ENCODE measurements around the gene CAPZB.
A peak's percentile ranks its signal among the peaks of the same experiment; 100 is the strongest.

Gene CAPZB

DNA sequence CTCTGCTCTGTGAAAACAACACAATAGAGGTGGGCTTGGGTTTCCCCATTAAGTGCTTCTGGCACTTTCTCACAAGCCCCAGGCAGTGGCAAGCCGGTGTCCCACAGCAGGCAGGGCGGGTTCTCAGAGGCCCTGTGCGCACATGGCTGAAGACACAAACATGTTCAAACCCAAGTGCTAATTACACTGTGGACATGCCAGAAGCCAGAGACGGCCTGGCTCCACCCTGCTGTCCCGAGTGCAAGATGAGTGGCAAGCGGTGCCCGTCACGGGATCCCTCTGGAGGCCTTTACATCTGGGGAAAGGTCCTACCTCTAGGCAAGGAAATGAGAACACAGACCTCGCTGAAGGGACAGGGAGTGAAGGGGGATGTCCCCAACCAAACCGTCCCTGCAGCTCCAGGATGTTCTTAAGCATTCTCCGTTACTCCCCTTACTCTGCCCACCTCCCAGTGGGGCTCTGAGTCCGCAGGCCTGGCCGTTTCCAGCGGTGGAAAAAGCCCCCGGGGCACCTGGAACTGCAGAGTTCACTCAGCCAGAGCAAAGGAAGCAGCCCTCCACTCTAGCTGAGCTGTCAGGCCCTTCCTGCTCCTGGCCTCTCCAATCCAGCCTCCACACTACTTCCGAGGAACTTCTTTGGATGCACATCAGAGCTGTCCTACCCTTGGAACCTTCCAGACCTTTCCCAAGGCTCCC lies 115.8 kb downstream of the CAPZB start:
- H3K4me1 Mint-ChIP-seq (ENCODE audit: low read depth), result peaks cover 45% of the 10 kb centered on the region
- peak overlapping the region; percentile 46 for H3K27ac Mint-ChIP-seq
- H3K9me3 Mint-ChIP-seq (ENCODE audit: low read depth), result no peaks in the 10 kb centered on the region
- H3K27me3 Mint-ChIP-seq, result no peaks in the 10 kb centered on the region
- no peak overlapping the region for H3K4me3 Mint-ChIP-seq
- no peaks in the 10 kb centered on the region for H3K36me3 Mint-ChIP-seq

DNA sequence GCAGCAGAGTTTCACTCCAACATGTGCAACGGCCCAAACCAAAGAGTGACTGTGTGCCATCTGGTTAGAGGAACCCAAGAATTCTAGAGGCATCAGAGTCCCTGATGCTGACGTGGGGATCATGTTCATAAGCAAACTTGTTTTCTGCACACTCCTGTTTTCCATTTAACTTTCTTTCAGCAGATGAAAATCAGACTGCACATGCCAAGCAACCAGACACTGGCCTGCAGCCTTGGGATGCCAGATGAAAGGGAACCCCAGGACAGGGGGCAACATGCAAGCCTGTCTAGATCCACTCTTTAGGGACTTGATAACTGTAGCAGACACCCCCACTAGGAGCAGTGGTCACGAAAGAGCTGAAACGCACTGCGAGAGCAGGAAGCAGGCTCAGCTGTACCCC lies 116.4 kb downstream of the CAPZB start:
- Mint-ChIP-seq H3K9me3 (ENCODE audit: low read depth) (no peaks in the 10 kb centered on the region), H3K27ac (peak overlapping the region; percentile 29), H3K4me3 (no peak overlapping the region), H3K27me3 (no peaks in the 10 kb centered on the region), H3K4me1 (ENCODE audit: low read depth) (peaks cover 49% of the 10 kb centered on the region), H3K36me3 (no peaks in the 10 kb centered on the region)

- no peak overlapping the region for H3K4me3 Mint-ChIP-seq
Measured at GRCh38 chr1:19368050-19368449, 117.3 kb downstream of the CAPZB start.

GRCh38 chr1:19367584-19368041 lies 117.7 kb downstream of the CAPZB start:
- no peaks in the 10 kb centered on the region for H3K9me3 Mint-ChIP-seq (ENCODE audit: low read depth)
- no peak overlapping the region for H3K4me3 Mint-ChIP-seq
- H3K27me3 Mint-ChIP-seq, result no peaks in the 10 kb centered on the region
- H3K4me1 Mint-ChIP-seq (ENCODE audit: low read depth), result peaks cover 52% of the 10 kb centered on the region
- no peaks in the 10 kb centered on the region for H3K36me3 Mint-ChIP-seq
- no peak overlapping the region for H3K27ac Mint-ChIP-seq

More at GRCh38 chr1:19368050-19368449, 117.3 kb downstream of the CAPZB start:
- no peaks in the 10 kb centered on the region for H3K36me3 Mint-ChIP-seq
- H3K9me3 Mint-ChIP-seq (ENCODE audit: low read depth), result no peaks in the 10 kb centered on the region
- H3K27ac Mint-ChIP-seq, result no peak overlapping the region
- H3K27me3 Mint-ChIP-seq, result no peaks in the 10 kb centered on the region
- H3K4me1 Mint-ChIP-seq (ENCODE audit: low read depth), result peaks cover 55% of the 10 kb centered on the region

DNA sequence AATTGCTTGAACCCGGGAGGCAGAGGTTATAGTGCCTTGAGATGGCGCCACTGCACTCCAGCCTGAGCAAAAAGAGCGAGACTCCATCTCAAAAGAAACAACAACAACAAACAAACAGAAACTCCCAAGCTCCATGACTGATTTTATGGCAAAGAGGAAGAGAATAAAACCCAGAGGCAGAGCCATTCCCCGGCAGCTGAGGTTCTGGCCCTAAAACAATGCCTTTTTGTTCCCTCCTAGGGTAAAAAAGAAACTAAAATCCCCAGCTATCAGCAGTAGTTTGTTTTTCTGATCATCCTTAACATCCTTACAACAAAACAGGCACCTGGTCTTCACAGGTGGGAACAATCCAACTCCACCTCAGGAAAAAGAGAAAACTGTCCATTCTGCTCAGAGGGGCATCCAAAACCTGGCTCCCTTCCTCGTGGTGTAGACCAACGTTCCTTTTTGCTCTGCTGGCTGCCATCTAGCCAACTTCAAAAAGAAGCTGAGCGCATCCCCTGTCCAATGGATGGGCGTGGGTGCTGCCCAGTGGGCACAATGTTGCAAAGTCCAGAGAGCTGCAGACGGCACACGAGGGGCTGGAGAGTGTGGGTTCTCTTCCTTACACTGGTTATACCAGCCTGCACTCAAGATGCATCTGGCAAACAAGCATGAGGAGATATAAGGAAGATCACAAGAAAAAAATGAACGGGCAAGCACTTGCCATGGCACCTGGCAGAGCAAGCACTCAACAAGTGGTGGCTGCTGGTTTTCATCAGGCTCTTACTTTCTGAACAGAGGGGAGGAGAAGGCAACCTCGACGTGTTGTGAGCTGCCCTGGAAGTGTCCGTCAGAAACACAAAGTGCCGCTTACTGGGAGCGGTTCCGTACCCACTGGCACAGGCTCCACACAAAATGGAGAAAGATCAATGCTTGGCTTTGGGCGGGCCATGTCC lies 118.5 kb downstream of the CAPZB start:
- no peak overlapping the region for H3K4me3 Mint-ChIP-seq
- no peaks in the 10 kb centered on the region for H3K36me3 Mint-ChIP-seq
- H3K27me3 Mint-ChIP-seq, result no peaks in the 10 kb centered on the region
- peaks cover 53% of the 10 kb centered on the region for H3K4me1 Mint-ChIP-seq (ENCODE audit: low read depth)
- no peaks in the 10 kb centered on the region for H3K9me3 Mint-ChIP-seq (ENCODE audit: low read depth)
- H3K27ac Mint-ChIP-seq, result peak overlapping the region; percentile 41

- no peaks in the 10 kb centered on the region for H3K27me3 Mint-ChIP-seq
- H3K4me3 Mint-ChIP-seq, result no peak overlapping the region
- peaks cover 60% of the 10 kb centered on the region for H3K4me1 Mint-ChIP-seq (ENCODE audit: low read depth)
- peak overlapping the region; percentile 34 for H3K27ac Mint-ChIP-seq
- no peaks in the 10 kb centered on the region for H3K36me3 Mint-ChIP-seq
- no peaks in the 10 kb centered on the region for H3K9me3 Mint-ChIP-seq (ENCODE audit: low read depth)
Measured at GRCh38 chr1:19365721-19366120, 119.6 kb downstream of the CAPZB start.

DNA sequence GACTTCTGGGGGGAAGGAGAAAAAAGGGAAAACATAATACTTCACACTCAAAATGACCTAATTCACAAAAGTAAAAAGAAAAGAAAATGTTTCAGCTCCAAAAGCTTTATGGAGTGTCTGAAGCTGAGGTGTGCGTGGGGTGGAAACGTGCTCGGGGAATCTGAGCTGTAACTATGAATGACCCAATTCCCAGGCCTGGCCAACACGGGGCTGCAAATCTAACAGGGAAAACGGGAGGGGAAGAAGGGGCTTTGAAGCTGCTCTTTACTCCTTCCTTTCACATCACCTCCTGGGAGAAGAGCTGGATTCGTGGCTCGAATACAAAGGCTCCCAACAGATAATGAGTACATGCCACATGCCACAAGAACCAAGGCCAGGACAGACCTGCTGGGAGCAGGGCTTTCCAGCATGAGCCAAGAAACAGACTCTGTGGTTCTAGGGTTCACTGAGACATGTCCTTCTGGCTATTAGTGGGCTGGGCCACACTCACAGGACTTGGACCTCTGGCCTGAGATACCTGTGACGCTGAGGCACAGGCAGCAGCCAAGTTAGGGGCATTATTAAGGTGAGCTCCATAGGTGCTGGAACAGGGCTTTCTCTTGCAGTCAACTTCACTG lies 121.7 kb downstream of the CAPZB start:
- peak overlapping the region; percentile 41 for H3K27ac Mint-ChIP-seq
- H3K9me3 Mint-ChIP-seq (ENCODE audit: low read depth), result no peaks in the 10 kb centered on the region
- H3K27me3 Mint-ChIP-seq, result no peaks in the 10 kb centered on the region
- peaks cover 62% of the 10 kb centered on the region for H3K4me1 Mint-ChIP-seq (ENCODE audit: low read depth)
- no peak overlapping the region for H3K4me3 Mint-ChIP-seq
- H3K36me3 Mint-ChIP-seq, result no peaks in the 10 kb centered on the region

DNA sequence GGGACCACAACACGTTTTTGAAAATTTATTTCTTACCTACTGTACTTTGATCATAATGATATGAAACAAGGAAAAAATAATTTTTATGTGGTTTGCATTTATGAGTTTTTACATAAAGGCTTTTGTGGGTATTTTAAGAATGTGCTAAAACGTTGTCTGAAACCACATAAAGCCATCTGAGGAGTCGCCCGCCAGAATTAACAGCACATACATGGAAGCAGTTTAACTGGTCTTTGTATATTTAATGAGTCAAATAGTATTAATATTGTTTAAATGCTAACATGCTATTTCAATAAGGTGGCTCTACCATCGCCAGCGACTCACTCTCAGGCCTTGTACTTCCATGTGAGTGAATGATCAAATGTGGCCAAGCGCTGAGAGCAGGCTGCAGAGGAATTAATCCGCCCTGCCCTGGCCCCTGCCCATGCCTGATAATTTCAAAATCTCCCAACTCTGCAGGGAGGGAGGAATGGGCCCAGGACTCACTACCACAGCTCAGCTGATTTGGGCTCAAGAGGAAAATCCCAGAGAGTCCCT lies 123.7 kb downstream of the CAPZB start:
- no peak overlapping the region for H3K4me3 Mint-ChIP-seq
- no peaks in the 10 kb centered on the region for H3K9me3 Mint-ChIP-seq (ENCODE audit: low read depth)
- peak overlapping the region; percentile 64 for H3K27ac Mint-ChIP-seq
- no peaks in the 10 kb centered on the region for H3K27me3 Mint-ChIP-seq
- H3K36me3 Mint-ChIP-seq, result no peaks in the 10 kb centered on the region
- peaks cover 52% of the 10 kb centered on the region for H3K4me1 Mint-ChIP-seq (ENCODE audit: low read depth)

DNA sequence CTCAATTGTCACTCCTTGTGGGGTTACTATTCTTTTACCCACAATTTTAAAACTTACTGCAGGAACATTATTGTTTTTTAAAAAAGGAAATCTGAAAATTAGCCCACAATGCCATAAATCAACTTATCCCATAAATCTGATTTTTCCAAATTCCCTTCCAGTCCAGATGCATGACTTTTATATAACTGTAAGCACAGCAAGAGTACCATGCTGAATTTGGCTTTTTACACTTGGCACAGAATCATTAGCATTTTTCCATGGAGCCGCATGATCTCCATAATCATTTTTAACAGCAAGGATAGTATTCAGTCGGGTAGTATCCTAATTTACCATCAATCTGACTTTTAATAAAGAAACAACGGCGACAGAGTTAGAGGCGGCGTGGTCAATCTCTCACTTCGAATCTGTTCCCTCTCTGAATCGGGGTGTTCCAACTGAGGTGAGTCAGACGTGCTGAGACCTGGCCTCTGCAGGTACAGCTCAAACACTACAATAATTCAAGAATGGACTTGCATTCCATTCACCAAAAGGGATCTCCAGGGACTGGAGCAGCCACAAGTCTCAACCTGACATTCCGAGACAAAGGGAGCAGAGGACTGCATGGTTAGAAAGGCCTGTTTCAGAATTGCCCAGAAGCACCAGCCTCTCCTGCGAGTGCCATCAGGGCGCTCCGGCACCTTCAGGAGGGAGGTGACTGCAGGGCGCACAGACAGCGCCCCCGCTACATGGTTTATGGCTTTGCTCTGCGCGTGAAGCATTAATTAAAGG lies 124.3 kb downstream of the CAPZB start:
- H3K9me3 Mint-ChIP-seq (ENCODE audit: low read depth), result no peaks in the 10 kb centered on the region
- no peaks in the 10 kb centered on the region for H3K27me3 Mint-ChIP-seq
- peaks cover 49% of the 10 kb centered on the region for H3K4me1 Mint-ChIP-seq (ENCODE audit: low read depth)
- H3K36me3 Mint-ChIP-seq, result no peaks in the 10 kb centered on the region
- H3K27ac Mint-ChIP-seq, result peak overlapping the region; percentile 64
- peak overlapping the region; percentile 42 for H3K4me3 Mint-ChIP-seq

DNA sequence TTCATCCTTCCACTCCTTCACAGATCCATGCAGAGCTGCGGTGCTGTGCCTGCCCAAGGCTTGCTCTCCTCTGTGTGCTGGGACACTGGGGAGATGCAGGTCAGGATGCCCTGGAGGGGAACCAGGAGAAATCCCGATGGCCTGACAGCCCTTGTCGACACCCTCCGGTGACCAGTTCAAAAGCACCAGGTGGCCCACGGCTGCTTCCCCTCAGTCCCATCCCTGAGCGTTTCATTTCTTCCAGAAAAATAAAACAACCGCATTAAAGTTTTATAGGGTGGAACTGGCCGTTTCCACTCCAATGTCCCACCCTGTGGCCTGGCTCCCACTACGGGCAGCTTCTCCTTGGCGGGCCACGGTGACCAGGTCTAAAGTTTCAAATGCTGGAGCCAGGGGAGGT lies 124.9 kb downstream of the CAPZB start:
- Mint-ChIP-seq H3K27me3 (no peaks in the 10 kb centered on the region), H3K4me3 (no peak overlapping the region), H3K4me1 (ENCODE audit: low read depth) (peaks cover 47% of the 10 kb centered on the region), H3K9me3 (ENCODE audit: low read depth) (no peaks in the 10 kb centered on the region), H3K27ac (peak overlapping the region; percentile 64), H3K36me3 (no peaks in the 10 kb centered on the region)

GRCh38 chr1:19360016-19360415 lies 125.3 kb downstream of the CAPZB start:
- Mint-ChIP-seq H3K27ac (peak overlapping the region; percentile 83), H3K27me3 (no peaks in the 10 kb centered on the region), H3K4me3 (peak overlapping the region; percentile 5), H3K4me1 (ENCODE audit: low read depth) (peaks cover 46% of the 10 kb centered on the region), H3K36me3 (no peaks in the 10 kb centered on the region), H3K9me3 (ENCODE audit: low read depth) (no peaks in the 10 kb centered on the region)

GRCh38 chr1:19359357-19359756 lies 126.0 kb downstream of the CAPZB start:
- Mint-ChIP-seq H3K4me3 (no peak overlapping the region), H3K4me1 (ENCODE audit: low read depth) (peaks cover 42% of the 10 kb centered on the region), H3K36me3 (no peaks in the 10 kb centered on the region), H3K9me3 (ENCODE audit: low read depth) (no peaks in the 10 kb centered on the region), H3K27me3 (no peaks in the 10 kb centered on the region), H3K27ac (peak overlapping the region; percentile 83)

DNA sequence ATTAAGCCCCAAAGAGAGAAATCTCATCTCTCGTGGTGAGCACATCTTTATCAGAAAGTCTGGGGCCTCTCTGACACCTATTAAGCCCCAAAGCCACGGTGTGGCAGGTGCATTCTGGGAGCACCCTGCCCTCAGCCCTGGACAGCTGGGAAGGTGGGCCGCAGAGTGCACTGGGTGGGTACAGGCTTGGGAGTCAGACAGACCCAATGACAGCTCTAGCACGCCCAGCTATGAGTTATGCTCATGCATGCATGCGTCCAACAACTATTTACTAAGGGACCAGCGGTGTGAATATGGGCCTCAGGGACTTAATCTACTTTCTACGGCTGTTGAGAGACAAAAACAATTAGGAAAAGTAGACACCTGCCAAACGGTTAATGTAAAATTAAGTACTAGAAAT lies 126.6 kb downstream of the CAPZB start:
- Mint-ChIP-seq H3K4me3 (no peak overlapping the region), H3K36me3 (no peaks in the 10 kb centered on the region), H3K27me3 (no peaks in the 10 kb centered on the region), H3K4me1 (ENCODE audit: low read depth) (peaks cover 40% of the 10 kb centered on the region), H3K9me3 (ENCODE audit: low read depth) (no peaks in the 10 kb centered on the region), H3K27ac (no peak overlapping the region)

DNA sequence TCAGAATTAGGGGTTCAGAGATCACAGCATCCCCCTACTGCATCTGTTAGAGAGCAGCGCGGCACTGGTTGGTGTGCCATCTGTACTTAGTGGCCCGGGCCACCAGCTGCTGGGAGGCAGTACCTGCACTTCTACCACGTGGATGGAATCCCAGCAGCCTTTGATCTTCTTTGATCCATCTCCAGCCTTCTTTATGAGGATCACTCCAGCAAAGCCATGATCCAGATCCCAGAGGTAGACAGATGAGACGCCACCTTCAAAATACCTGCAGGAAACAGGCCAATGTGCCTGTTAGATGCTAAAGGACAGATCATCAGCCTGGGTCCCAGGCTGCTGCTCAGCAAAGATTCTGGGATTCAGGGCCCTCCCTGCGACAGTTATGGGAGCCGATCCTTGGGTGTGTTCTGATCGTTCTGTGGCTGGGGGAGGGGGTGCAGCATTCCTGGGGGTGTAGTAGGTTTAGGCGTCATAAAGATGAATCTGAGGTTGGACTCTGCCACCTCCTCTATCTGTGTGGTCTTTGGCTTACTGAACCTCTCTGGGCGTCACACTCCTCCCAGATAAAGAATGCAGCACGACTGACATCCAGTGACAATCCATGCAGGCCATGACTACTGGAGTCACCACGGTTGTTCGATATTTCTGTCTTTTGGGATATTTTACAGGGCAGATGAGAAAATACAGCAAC lies 127.9 kb downstream of the CAPZB start:
- Mint-ChIP-seq H3K4me3 (no peak overlapping the region), H3K36me3 (no peaks in the 10 kb centered on the region), H3K9me3 (ENCODE audit: low read depth) (no peaks in the 10 kb centered on the region), H3K27ac (peak overlapping the region; percentile 1), H3K27me3 (no peaks in the 10 kb centered on the region), H3K4me1 (ENCODE audit: low read depth) (peaks cover 32% of the 10 kb centered on the region)

Measured in activated naive CD8-positive, alpha-beta T cell (primary cell).